H4 (cell line): ENCODE data around the gene SMARCC2. TPM values are rescaled to one million over a fixed set of nuclear protein-coding genes. Genes with fewer than 3 reads are reported as not detected.
"Not testable (repeated sequence)": the region's sequence is repeated elsewhere in the genome, so short reads cannot be mapped to it uniquely, and the experiment has no call there.

ENCODE experiments used
- DNase-seq: peaks from one replicate; pipeline ENCODE4 v3.0.0-alpha.2; 2015; ENCODE audit warnings: low spot score
- total RNA-seq: library from RNA; depleted of rRNA; stranded (reverse); fragments of >200 nt; shearing (Covaris generic); gene quantifications from 2 replicates; pipeline ENCODE4 v1.2.3, GENCODE V29; 2014

The SMARCC2 gene
- total RNA-seq, 1 experiment from 2014 or later, result 22.9 TPM

DNA sequence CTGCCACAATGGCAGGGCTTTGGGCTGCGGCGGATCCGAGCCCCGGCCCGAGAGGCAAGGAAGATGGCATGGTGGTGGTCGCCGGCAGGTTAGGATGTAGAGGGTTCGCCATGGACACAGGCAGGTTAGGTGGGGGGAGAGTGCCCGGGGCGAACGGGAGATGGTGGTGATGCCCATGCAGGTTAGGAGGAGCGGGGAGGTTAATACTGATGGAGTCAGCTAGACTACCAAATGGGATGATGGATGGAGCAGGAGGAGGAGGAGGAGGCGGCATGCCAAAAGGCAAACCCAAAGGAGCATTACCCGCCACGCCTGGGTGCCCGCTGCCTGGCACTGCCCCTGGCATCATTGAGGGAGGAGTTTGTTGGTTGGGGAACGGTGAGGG, 24.9 kb downstream of the SMARCC2 start:
- no peak for DNase-seq

GRCh38 chr12:56163533-56164344, 25.5 kb downstream of the SMARCC2 start:
- no peak for DNase-seq

DNA sequence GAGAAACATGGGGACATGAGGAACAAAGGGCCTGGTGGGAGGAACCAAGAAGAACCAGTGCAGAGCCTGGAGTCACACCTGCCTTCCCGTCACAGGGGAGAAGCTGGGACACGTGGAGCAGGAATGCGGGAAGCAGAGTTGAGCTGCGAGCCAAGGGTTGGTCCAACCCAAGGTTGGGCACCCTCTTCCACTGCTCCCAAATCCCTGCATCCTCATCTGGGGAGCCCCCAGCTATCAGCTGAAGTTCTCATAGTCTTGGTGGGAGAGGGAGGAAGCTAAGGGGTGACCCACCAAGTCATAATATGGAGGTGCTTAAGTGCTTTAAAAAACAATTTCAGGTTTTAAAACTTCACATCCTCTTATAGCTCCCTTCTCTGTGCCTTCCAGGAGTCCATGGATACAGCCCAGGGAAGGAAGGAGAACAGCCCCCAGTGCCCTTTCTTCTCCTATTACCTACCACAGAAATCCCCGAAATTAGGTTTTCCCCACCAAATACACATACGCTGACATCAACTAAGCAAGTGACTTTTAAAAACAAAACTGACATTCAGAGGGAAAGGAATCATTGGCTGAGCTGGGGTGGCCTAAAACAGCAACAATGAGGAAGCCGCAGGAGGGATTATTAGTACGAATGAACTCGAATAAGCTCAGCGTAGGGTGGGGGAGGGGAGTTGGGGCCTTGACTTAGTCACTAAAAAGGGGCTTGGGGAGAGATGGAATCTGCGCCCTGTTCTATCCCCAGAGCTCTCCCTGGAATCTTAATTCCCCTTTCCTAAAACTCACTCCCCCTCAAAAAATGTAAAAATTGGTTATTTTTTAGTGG, 26.6 kb downstream of the SMARCC2 start:
- DNase-seq, result no peak

DNA sequence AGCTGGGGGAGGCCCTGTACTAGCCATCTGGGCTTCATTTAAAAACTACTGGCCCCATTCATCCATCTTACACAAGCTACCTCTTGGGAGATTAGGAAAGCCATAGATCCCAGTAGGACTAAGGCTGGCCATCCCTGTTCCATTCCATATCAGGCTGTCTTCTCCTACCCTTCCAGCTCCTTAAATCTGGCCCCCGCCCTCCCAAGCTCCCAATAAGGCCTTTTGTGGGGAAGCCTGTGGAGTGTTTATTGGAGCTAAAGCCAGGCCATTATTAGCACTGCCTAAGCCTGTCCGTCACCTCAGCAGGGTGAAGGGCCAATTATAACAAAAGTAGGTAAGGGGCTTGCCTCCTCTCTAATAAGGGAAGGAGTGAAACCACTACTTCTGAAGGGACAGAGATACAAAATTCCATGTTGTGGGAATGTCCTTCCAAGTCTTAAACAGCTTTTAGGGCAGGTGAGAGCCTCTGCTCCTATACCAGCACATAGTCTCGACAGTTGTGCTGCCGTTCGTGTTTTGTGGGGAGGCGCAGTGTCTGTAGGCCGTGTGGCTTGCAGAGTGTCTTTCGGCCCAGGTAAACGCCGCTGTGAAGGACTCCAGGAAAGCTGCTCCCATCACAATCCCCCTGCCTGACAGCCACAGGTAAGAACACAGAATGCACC, 27.5 kb downstream of the SMARCC2 start:
- no peak for DNase-seq

- DNase-seq, result no peak
Observed at GRCh38 chr12:56160894-56161689, 28.2 kb downstream of the SMARCC2 start.

DNA sequence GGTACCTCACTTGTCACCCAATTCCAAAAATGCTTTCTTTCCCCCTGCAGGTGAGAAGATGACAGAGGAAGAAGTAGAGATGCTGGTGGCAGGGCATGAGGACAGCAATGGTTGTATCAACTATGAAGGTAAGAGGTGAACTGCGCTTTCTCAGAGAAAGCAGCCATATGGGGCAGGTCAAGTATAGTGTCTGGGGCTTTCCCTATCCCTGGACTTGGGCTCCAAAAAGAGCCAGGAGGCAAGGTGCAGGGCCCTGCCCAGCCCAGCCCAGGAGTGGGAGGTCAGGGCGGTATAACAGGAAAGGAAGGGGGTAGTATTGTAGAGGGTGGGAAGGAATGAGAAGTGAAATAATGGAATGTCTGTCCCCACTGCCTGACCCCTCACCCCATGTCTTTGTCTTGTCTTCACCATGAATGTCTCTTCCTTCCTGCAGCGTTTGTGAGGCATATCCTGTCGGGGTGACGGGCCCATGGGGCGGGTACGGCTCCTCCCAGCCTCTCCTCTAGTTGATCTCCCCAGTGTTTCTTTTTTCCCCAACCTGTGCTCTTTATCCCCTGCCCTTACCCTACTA, 29.0 kb downstream of the SMARCC2 start:
- DNase-seq, result no peak

GRCh38 chr12:56159482-56160192, 29.6 kb downstream of the SMARCC2 start:
- no peak for DNase-seq

GRCh38 chr12:56158926-56159461, 30.3 kb downstream of the SMARCC2 start:
- peak; percentile 76 for DNase-seq

GRCh38 chr12:56158029-56158925, 31.0 kb downstream of the SMARCC2 start, which contains the start of gene MYL6:
MYL6 (plus strand) TSS chr12:56158359; CDS start chr12:56158402, 43 bp downstream.
- DNase-seq, result peak; percentile 99

GRCh38 chr12:56157201-56158028, 31.9 kb downstream of the SMARCC2 start:
- peak; percentile 78 for DNase-seq

DNA sequence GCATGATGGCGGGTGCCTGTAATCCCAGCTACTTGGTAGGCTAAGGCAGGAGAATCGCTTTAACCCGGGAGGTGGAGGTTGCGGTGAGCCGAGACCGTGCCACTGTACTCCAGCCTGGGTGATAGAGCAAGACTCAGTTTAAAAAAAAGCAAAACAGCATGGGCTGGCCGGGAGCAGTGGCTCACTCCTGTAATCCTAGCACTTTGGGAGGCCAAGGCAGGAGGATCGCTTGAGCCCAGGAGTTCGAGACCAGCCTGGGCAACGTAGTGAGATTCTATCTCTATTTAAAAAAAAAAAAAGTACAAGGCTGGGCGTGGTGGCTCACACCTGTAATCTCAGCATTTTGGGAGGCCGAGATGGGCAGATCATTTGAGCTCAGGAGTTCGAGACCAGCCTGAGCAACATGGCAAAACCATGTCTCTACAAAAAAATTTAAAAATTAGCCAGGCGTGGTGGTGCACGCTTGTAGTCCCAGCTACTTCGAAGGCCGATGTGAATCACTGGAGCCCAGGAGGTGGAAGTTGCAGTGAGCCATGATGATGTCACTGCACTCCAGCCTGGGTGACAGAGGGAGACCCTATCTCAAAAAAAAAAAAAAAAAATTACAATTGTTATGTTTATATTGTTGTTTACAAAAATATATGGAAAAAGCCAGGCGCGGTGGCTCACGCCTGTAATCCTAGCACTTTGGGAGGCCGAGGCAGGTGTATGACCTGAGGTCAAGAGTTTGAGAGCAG, 32.7 kb downstream of the SMARCC2 start:
- DNase-seq, result not testable (repeated sequence)

DNA sequence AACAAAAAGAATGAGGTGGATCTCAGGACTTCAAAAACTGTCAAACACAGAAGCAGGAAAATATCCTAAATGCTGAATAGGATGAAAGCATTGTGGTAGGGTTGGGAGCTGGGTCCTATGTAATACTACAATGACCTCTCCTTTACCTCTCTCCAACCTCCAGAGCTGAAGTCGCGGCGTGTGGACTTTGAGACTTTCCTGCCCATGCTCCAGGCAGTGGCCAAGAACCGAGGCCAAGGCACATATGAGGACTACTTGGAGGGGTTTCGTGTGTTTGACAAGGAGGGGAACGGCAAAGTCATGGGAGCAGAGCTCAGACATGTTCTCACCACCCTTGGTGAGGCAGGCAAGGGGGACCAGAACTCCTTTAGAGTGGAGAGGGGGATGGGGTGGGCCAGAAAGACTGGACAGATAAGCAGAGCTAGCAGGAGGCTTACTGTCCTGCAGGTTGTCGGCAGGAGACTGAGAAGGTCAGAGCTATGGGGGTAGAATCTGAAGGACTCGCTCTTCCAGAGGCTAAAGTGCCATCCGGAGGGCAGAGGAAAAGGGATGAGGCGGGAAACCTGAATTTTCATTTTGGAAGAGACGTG, 33.9 kb downstream of the SMARCC2 start:
- DNase-seq, result no peak

DNA sequence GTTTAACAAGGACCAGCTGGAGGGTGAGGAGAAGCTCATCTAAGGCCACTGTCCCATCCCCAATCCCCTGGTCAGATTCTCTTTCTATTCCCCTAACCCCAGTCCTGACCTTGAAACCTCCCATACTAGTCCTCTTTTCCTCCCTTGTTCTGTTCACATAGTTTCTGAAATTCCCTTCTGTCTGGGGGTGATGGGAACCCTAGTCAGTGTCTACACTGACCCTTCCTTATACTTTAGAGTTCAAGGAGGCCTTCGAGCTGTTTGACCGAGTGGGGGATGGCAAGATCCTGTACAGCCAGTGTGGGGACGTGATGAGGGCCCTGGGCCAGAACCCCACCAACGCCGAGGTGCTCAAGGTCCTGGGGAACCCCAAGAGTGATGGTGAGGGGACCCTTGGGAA, 34.5 kb downstream of the SMARCC2 start:
- no peak for DNase-seq

DNA sequence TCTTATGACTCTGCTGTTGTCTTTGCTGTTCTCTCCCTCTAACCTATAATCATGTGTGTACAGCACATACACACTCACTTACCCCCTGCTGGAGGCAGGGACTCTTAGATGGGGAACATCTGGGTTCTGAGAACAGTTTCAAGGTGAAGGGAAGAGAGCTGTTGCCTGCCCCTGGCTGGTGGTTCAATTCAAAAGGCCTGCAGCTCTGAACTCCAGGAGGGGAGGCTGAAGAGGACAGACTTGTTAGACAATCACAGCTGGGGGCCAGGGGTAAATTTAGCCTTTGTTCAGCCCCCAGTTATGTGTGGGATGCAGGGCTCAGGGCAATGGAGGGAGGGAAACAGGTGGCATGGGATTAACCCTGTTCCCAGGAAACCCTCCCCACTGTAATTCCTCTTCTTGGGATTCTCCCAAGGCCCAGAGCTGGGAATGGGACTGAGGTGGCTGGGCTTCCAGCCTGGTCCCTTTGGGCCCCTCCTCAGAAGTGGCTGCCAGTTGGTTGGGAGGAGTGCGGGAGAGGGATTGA, 35.0 kb downstream of the SMARCC2 start:
- DNase-seq, result no peak

DNA sequence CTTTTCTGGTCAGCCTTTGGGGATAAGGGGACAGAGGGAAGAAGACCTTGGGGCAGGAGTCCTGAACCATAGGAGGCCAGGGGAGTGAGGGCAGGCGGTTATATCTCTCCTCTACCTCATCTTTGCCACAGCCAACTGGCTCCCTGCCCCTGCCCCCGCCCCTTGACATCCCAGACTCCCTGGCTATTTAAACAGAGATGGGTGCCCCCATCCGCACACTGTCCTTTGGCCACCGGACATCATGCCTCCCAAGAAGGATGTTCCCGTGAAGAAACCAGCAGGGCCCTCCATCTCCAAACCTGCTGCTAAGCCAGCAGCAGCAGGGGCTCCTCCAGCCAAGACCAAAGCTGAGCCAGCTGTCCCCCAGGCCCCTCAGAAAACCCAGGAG, 35.6 kb downstream of the SMARCC2 start:
- no peak for DNase-seq

DNA sequence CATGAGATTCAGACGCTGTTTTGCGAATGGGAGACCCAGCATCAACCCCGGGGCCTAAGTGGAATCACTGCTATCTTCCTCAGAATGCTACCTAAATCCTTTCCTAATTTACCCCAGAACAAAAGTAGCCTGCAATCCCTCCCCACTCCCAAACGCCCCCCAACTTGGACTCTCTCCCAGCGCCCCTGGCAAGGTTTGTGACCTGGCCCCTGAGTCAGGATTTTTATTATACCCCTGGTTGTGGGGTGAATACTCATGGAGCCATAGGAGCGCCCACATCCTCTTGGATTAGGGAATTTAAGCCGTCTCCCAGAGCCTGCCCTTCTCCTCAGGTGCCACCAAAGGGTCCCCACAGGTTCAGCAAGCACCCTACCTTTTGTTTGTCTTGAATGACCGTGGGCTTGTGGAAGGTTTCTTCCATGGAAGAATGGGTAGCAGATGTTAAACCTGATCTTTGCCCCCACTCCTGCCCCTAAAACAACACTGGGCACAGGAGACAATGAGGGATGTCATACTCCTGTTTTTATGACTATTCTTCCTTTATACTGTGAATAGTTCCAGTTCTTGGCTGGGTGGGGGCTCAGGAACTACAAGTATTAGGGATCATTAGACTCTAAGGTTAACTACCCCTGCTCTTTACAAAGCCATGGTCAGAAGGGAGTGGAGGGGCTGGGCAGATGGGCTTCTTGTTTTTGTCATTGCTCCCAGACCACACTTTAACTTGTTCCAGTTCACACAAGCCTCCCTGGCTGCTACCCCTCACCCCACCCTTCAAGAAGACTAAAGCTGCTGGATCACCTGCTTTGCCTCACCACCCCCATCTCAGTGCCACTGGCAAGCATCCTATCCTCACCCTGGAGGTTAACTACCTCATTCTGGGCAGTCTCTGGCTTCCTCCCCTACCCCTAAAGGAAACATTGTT, 36.3 kb downstream of the SMARCC2 start:
- DNase-seq, result no peak
